GM12878 (cell line): ENCODE measurements around the gene ASCC1. TPM values are rescaled to one million over a fixed set of nuclear protein-coding genes. Genes with fewer than 3 reads are reported as not detected.

ENCODE experiments used
- ATAC-seq: fragments of 200-7000 bp; cut with Tn5 transposase; 3 replicates; pipeline ENCODE4 v1.9.1; 2020; ENCODE audit warnings: mild to moderate bottlenecking, moderate library complexity
- BruUV-seq: library from RNA; stranded (reverse); fragments of 400-500 nt; replicated peaks from 2 replicates; lab custom pipeline; 2021; lab: Mats Ljungman, UMichigan
- CTCF ChIA-PET: fragments of 300-600 bp; sonication (Branson Sonifier 250); formaldehyde crosslinking; extraction: SDS; loops from one replicate; lab custom pipeline; 2021; ENCODE audit warnings: inconsistent platforms; lab: Yijun Ruan, JAX
- POLR2A ChIA-PET: fragments of 350-600 bp; formaldehyde crosslinking; extraction: SDS; loops from one replicate; lab custom pipeline; 2021; ENCODE audit warnings: inconsistent platforms; lab: Charles Lee
- RAD21 ChIA-PET: fragments of 300-600 bp; sonication (Branson Sonifier 250); formaldehyde crosslinking; loops from one replicate; lab custom pipeline; 2023; ENCODE audit warnings: antibody characterized with exemption; ENCODE audit not compliant: unreplicated experiment; lab: Charles Lee
- SMC1A ChIA-PET: fragments of 300-600 bp; sonication (Branson Sonifier 250); formaldehyde crosslinking; loops from one replicate; lab custom pipeline; 2023; ENCODE audit not compliant: unreplicated experiment, uncharacterized antibody; lab: Charles Lee
- DNase-seq: peaks from one replicate; pipeline ENCODE4 v3.0.0-alpha.2; 2011; ENCODE audit warnings: low read depth, low spot score
- FAIRE-seq: peaks from 3 replicates; lab custom pipeline; 2011; peaks lifted over from hg19 to GRCh38; lab: Jason Lieb, UNC
- H2AFZ ChIP-seq: 2 replicates; pipeline ENCODE4 v1.6.0; 2011; ENCODE audit warnings: low read depth, low read length, control low read depth; ENCODE audit not compliant: control insufficient read depth
- H3K27ac ChIP-seq: 2 replicates; pipeline ENCODE4 v1.5.1; 2011; ENCODE audit warnings: control low read depth; ENCODE audit not compliant: control insufficient read depth, insufficient read depth
- H3K27me3 ChIP-seq, 2 experiments: replicated peaks in 1 of 2; 2 replicates each; pipeline versions ENCODE4 v1.6.0 to v1.6.1; 2011; ENCODE audit warnings: low read length in 1 of 2; ENCODE audit not compliant: control insufficient read depth in 2 of 2, insufficient read depth in 2 of 2
- H3K36me3 ChIP-seq, 2 experiments: 2 replicates each; pipeline ENCODE4 v1.5.1; 2011; ENCODE audit warnings: low read length in 1 of 2; ENCODE audit not compliant: control insufficient read depth in 2 of 2, insufficient read depth in 2 of 2
- H3K4me1 ChIP-seq: 2 replicates; pipeline ENCODE4 v1.6.1; 2011; ENCODE audit warnings: mild to moderate bottlenecking, low read length, moderate library complexity, mixed read lengths; ENCODE audit not compliant: control insufficient read depth, insufficient read depth
- H3K4me2 ChIP-seq: 2 replicates; pipeline ENCODE4 v1.6.0; 2011; ENCODE audit warnings: control low read depth; ENCODE audit not compliant: control insufficient read depth, insufficient read depth
- H3K4me3 ChIP-seq: fragments of 200-600 bp; sonication (generic); 2 replicates; pipeline ENCODE4 v1.5.1; 2016
- H3K79me2 ChIP-seq: 2 replicates; pipeline ENCODE4 v1.6.0; 2011; ENCODE audit warnings: low read length; ENCODE audit not compliant: control insufficient read depth, insufficient read depth
- H3K9ac ChIP-seq: 2 replicates; pipeline ENCODE4 v1.8.0; 2011; ENCODE audit warnings: low read length, control low read depth, mixed read lengths; ENCODE audit not compliant: control insufficient read depth, insufficient read depth
- H3K9me3 ChIP-seq: replicated peaks from 3 replicates; pipeline ENCODE4 v1.5.1; 2011; ENCODE audit warnings: mild to moderate bottlenecking, low read length; ENCODE audit not compliant: control insufficient read depth, insufficient read depth
- H4K20me1 ChIP-seq: 2 replicates; pipeline ENCODE4 v1.6.0; 2011; ENCODE audit not compliant: control insufficient read depth, insufficient read depth
- BCL11A ChIP-seq: IDR thresholded peaks from 2 replicates; pipeline ENCODE4 v1.6.1; 2011; ENCODE audit warnings: low read depth, low read length
- BMI1 ChIP-seq: fragments of 450-650 bp; IDR thresholded peaks from 2 replicates; pipeline ENCODE4 v1.6.1; 2016; ENCODE audit warnings: mild to moderate bottlenecking, moderate library complexity, borderline replicate concordance
- EZH2 ChIP-seq: IDR thresholded peaks from 2 replicates; pipeline ENCODE4 v1.6.1; 2012; ENCODE audit warnings: low read depth, mild to moderate bottlenecking, control low read depth, inconsistent platforms, low read length, borderline replicate concordance; ENCODE audit not compliant: control insufficient read depth
- GATAD2B ChIP-seq: fragments of 450-650 bp; conservative IDR thresholded peaks from 2 replicates; pipeline ENCODE4 v1.6.1; 2017; ENCODE audit warnings: low read depth, mild to moderate bottlenecking, moderate library complexity
- HDAC2 ChIP-seq: fragments of 200-600 bp; sonication (generic); IDR thresholded peaks from 2 replicates; pipeline ENCODE4 v1.6.1; 2017
- JUNB ChIP-seq: IDR thresholded peaks from 2 replicates; pipeline ENCODE4 v1.6.1; 2016; ENCODE audit warnings: antibody characterized with exemption, mild to moderate bottlenecking
- JUND ChIP-seq: IDR thresholded peaks from 2 replicates; pipeline ENCODE4 v1.6.1; 2012; ENCODE audit warnings: low read depth, mild to moderate bottlenecking, low read length, improper control_type of control experiment, moderate library complexity
- MTA2 ChIP-seq: fragments of 450-650 bp; IDR thresholded peaks from 2 replicates; pipeline ENCODE4 v1.6.1; 2016; ENCODE audit warnings: low read depth, mild to moderate bottlenecking, moderate library complexity
- MYB ChIP-seq: fragments of 150-350 bp; IDR thresholded peaks from 2 replicates; pipeline ENCODE4 v1.6.1; 2014; ENCODE audit warnings: mild to moderate bottlenecking, low read depth, low read length, borderline replicate concordance
- MYC ChIP-seq: IDR thresholded peaks from 2 replicates; pipeline ENCODE4 v1.6.1; 2011; ENCODE audit warnings: mild to moderate bottlenecking, low read length, moderate library complexity, inconsistent platforms; ENCODE audit not compliant: insufficient read depth, insufficient replicate concordance, insufficient read length, severe bottlenecking
- RB1 ChIP-seq: fragments of 450-650 bp; formaldehyde crosslinking; IDR thresholded peaks from 2 replicates; pipeline ENCODE4 v1.6.1; 2017; ENCODE audit warnings: mild to moderate bottlenecking, borderline replicate concordance
- SMAD1 ChIP-seq: fragments of 450-650 bp; IDR thresholded peaks from 2 replicates; pipeline ENCODE4 v1.6.1; 2018; ENCODE audit warnings: mild to moderate bottlenecking, low read depth; ENCODE audit not compliant: partially characterized antibody
- TCF3 ChIP-seq: IDR thresholded peaks from 2 replicates; pipeline ENCODE4 v1.6.1; 2012; ENCODE audit warnings: low read depth, mild to moderate bottlenecking, low read length, borderline replicate concordance; ENCODE audit not compliant: insufficient read depth
- ZNF274 ChIP-seq: IDR thresholded peaks from one replicate; pipeline ENCODE4 v1.8.0; 2011; ENCODE audit not compliant: insufficient read length, insufficient read depth
- WGBS: methylation state at CpG from one replicate; pipeline ENCODE4 v1.1.6; 2016; ENCODE audit warnings: low lambda C conversion rate; ENCODE audit not compliant: insufficient replicate concordance, insufficient coverage; ENCODE audit errors: missing lambda C conversion rate; 5-methylcytosine and 5-hydroxymethylcytosine counted together
- in situ Hi-C: fragments of 300-500 bp; cut with MboI; formaldehyde crosslinking; loops from 9 replicates; pipeline ENCODE4 v1.14.3; 2018; ENCODE audit warnings: mixed read lengths
- intact Hi-C: fragments of 100-400 bp; cut with micrococcal nuclease; formaldehyde crosslinking; loops from one replicate; pipeline ENCODE4 v1.14.2; 2022; ENCODE audit not compliant: unreplicated experiment
- polyA plus RNA-seq, 11 experiments: library from polyadenylated mRNA; depleted of rRNA in 4 of 11; unstranded in 6 of 11; stranded (reverse) in 5 of 11; fragments of >200 nt; fragmentation: Nextera tagmentation in 4 of 11; fragmentation: Illumina TruSeq in 1 of 11; extraction: Ambion mirVana in 4 of 11; extraction: Trizol in 1 of 11; gene quantifications; 1 replicate in 1 of 11; 2 replicates in 10 of 11; pipeline versions ENCODE4 v1.2.1 to v1.2.3, GENCODE V29; 2011 to 2016; ENCODE audit warnings: inconsistent platforms in 2 of 11, missing spikeins in 2 of 11, low read depth in 1 of 11
- total RNA-seq, 4 experiments: library from RNA; depleted of rRNA in 3 of 4; stranded (reverse); fragments of >200 nt in 3 of 4; fragmentation: Illumina TruSeq in 1 of 4; extraction: Trizol in 1 of 4; gene quantifications; 2 replicates each; pipeline versions ENCODE4 v1.2.1 to v1.2.3, GENCODE V29; 2013 to 2021
- TF ChIP-seq, protein P1 (sequence below): IDR thresholded peaks from 2 replicates; pipeline ENCODE4 v1.6.1; 2012; ENCODE audit warnings: low read depth, low read length, improper control_type of control experiment
- TF ChIP-seq, protein P2 (sequence below): IDR thresholded peaks from 2 replicates; pipeline ENCODE4 v1.6.1; 2011; ENCODE audit warnings: mild to moderate bottlenecking, low read depth, low read length, moderate library complexity; ENCODE audit not compliant: insufficient replicate concordance

Gene ASCC1
- total and polyA plus RNA-seq, 10 of the 15 experiments (the other 5 are each of a cell fraction or from before 2014, with no cell fraction given): 23.3 to 80.6 (median 42.8) TPM

- no peak for ATAC-seq
- Histone ChIP-seq H2AFZ (no peak overlapping the region), H3K9ac (no peak overlapping the region), H3K9me3 (peaks cover 4% of the 10 kb centered on the region; the same call in 2 of the 3 replicates), H3K27me3 (no peaks in the 10 kb centered on the region), H3K4me2 (no peak overlapping the region), H3K4me3 (no peak overlapping the region), H3K27ac (no peak overlapping the region), H4K20me1 (no peaks in the 10 kb centered on the region), H3K79me2 (no peaks in the 10 kb centered on the region), H3K4me1 (peaks cover 10% of the 10 kb centered on the region), H3K36me3 (peaks cover 0 to 2% of the 10 kb centered on the region in 2 experiments; a peak in 1 of 4 replicates)
- ChIA-PET SMC1A (interaction anchor here (1.0 to 3.5 kb wide), 3 partner anchors 14 to 77 kb away, joined by 3 to 18 read pairs (median 9); no protein-coding TSS in a partner anchor), RAD21 (no interaction called here), POLR2A (interaction anchor here (0.6 kb wide), 2 partner anchors 51 to 173 kb away, joined by 4 to 6 read pairs; no protein-coding TSS in a partner anchor), CTCF (interaction anchor here (0.5 to 2.8 kb wide), 6 partner anchors 15 to 1895 kb away, joined by 3 to 13 read pairs (median 5); no protein-coding TSS in a partner anchor)
- intact Hi-C loops: no loop called here
- no peak for DNase-seq
- BruUV-seq: no TSS peak
- TF ChIP-seq GATAD2B: no peak
- in situ Hi-C loops: no loop called here
- no peak for FAIRE-seq
Measured at GRCh38 chr10:72140174-72140573, 75.9 kb downstream of the ASCC1 start.

GRCh38 chr10:72137583-72137982 is 78.5 kb downstream of the ASCC1 start:
- intact Hi-C loops: no loop called here
- no peak for TF ChIP-seq RB1
- TF ChIP-seq BMI1: no peak
- TF ChIP-seq, protein P1, sequence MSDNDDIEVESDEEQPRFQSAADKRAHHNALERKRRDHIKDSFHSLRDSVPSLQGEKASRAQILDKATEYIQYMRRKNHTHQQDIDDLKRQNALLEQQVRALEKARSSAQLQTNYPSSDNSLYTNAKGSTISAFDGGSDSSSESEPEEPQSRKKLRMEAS: no peak
- no peak for TF ChIP-seq SMAD1
- TF ChIP-seq MYB: no peak
- TF ChIP-seq TCF3: no peak
- TF ChIP-seq JUNB: no peak
- no peak for TF ChIP-seq JUND
- no peak for TF ChIP-seq MYC
- no peak for TF ChIP-seq HDAC2
- no peak for TF ChIP-seq BCL11A
- no peak for TF ChIP-seq EZH2
- TF ChIP-seq ZNF274: no peak
- TF ChIP-seq MTA2: no peak
- TF ChIP-seq, protein P2, sequence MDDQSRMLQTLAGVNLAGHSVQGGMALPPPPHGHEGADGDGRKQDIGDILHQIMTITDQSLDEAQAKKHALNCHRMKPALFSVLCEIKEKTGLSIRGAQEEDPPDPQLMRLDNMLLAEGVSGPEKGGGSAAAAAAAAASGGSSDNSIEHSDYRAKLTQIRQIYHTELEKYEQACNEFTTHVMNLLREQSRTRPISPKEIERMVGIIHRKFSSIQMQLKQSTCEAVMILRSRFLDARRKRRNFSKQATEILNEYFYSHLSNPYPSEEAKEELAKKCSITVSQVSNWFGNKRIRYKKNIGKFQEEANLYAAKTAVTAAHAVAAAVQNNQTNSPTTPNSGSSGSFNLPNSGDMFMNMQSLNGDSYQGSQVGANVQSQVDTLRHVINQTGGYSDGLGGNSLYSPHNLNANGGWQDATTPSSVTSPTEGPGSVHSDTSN: no peak
- WGBS: 95% methylated on average over 7 of the region's 7 CpGs

More at GRCh38 chr10:72137583-72137982, 78.5 kb downstream of the ASCC1 start:
- FAIRE-seq (no peak), DNase-seq (no peak), ATAC-seq (no peak)
- H3K4me1 ChIP-seq: peaks cover 33% of the 10 kb centered on the region
- ChIA-PET SMC1A (interaction anchor here (1.0 to 2.2 kb wide), 2 partner anchors 11 to 76 kb away, joined by 3 to 9 read pairs; no protein-coding TSS in a partner anchor), POLR2A (interaction anchor here (0.6 to 1.1 kb wide), 5 partner anchors 11 to 910 kb away, joined by 3 to 7 read pairs (median 6); no protein-coding TSS in a partner anchor), RAD21 (interaction anchor here (0.6 to 1.0 kb wide), 2 partner anchors 116 to 123 kb away, joined by 3 to 5 read pairs; no protein-coding TSS in a partner anchor), CTCF (interaction anchor here (0.6 to 1.2 kb wide), 2 partner anchors 11 to 37 kb away, joined by 4 read pairs; no protein-coding TSS in a partner anchor)
- no peak overlapping the region for H3K27ac ChIP-seq
- H3K4me3 ChIP-seq: no peak overlapping the region
- H4K20me1 ChIP-seq: no peaks in the 10 kb centered on the region
- H3K9ac ChIP-seq: no peak overlapping the region
- H2AFZ ChIP-seq: no peak overlapping the region
- BruUV-seq: no TSS peak
- no peaks in the 10 kb centered on the region for H3K27me3 ChIP-seq
- H3K9me3 ChIP-seq: peaks cover 4% of the 10 kb centered on the region; the same call in 2 of the 3 replicates
- H3K79me2 ChIP-seq: no peaks in the 10 kb centered on the region
- peaks cover 0 to 2% of the 10 kb centered on the region in 2 experiments; a peak in 1 of 4 replicates for H3K36me3 ChIP-seq
- in situ Hi-C loops: no loop called here
- no peak overlapping the region for H3K4me2 ChIP-seq
